SK-N-SH treated with all-trans-retinoic acid at 6 μM for 48 hours (cell line): ENCODE results near the gene PTPRN.

ENCODE experiments used
- ATAC-seq: fragments of 200-7000 bp; cut with Tn5 transposase; 3 replicates; pipeline ENCODE4 v1.9.1; 2020; ENCODE audit warnings: mild to moderate bottlenecking, moderate library complexity
- BACH2 ChIP-seq: fragments of 250-450 bp; sonication (Bioruptor Pico); IDR thresholded peaks from 2 replicates; pipeline ENCODE4 v1.9.0; 2021; ENCODE audit warnings: mild to moderate bottlenecking, borderline replicate concordance
- ESRRG ChIP-seq: fragments of 250-450 bp; sonication (Bioruptor Pico); IDR thresholded peaks from 2 replicates; pipeline ENCODE4 v1.6.1; 2021; ENCODE audit warnings: mild to moderate bottlenecking
- GLIS3 ChIP-seq: fragments of 250-450 bp; sonication (Bioruptor Pico); IDR thresholded peaks from 2 replicates; pipeline ENCODE4 v1.5.0; 2020; ENCODE audit warnings: mild to moderate bottlenecking, moderate library complexity
- ISL1 ChIP-seq: fragments of 250-450 bp; sonication (Bioruptor Pico); IDR thresholded peaks from 2 replicates; pipeline ENCODE4 v2.1.2; 2022; ENCODE audit warnings: mild to moderate bottlenecking, moderate library complexity
- OSR1 ChIP-seq: fragments of 250-450 bp; sonication (Bioruptor Pico); IDR thresholded peaks from 2 replicates; pipeline ENCODE4 v1.8.0; 2022; ENCODE audit warnings: moderate library complexity, mild to moderate bottlenecking, inconsistent platforms
- PPARA ChIP-seq: fragments of 250-450 bp; sonication (Bioruptor Pico); IDR thresholded peaks from 2 replicates; pipeline ENCODE4 v1.5.0; 2020; ENCODE audit warnings: mild to moderate bottlenecking, borderline replicate concordance
- RARB ChIP-seq: fragments of 250-450 bp; sonication (Bioruptor Pico); IDR thresholded peaks from 2 replicates; pipeline ENCODE4 v1.8.0; 2021; ENCODE audit warnings: mild to moderate bottlenecking, moderate library complexity
- SNAI2 ChIP-seq: fragments of 250-450 bp; sonication (Bioruptor Pico); IDR thresholded peaks from 2 replicates; pipeline ENCODE4 v1.5.0; 2020; ENCODE audit warnings: mild to moderate bottlenecking, moderate library complexity
- TCF4 ChIP-seq: fragments of 250-450 bp; sonication (Bioruptor Pico); IDR thresholded peaks from 2 replicates; pipeline ENCODE4 v1.8.0; 2021; ENCODE audit warnings: mild to moderate bottlenecking, moderate library complexity, borderline replicate concordance
- TOX ChIP-seq: fragments of 250-450 bp; sonication (Bioruptor Pico); IDR thresholded peaks from 2 replicates; pipeline ENCODE4 v1.8.0; 2021; ENCODE audit warnings: mild to moderate bottlenecking, moderate library complexity, borderline replicate concordance
- ZC3H10 ChIP-seq: fragments of 250-450 bp; sonication (Bioruptor Pico); IDR thresholded peaks from 2 replicates; pipeline ENCODE4 v1.5.1; 2021; ENCODE audit warnings: mild to moderate bottlenecking, moderate library complexity
- ZFP30 ChIP-seq: fragments of 450-650 bp; formaldehyde crosslinking; IDR thresholded peaks from 2 replicates; pipeline ENCODE4 v1.5.0; 2022; ENCODE audit warnings: mild to moderate bottlenecking, moderate library complexity
- ZNF565 ChIP-seq: fragments of 450-650 bp; formaldehyde crosslinking; conservative IDR thresholded peaks from 2 replicates; pipeline ENCODE4 v1.5.0; 2020; ENCODE audit warnings: low read depth, mild to moderate bottlenecking, moderate library complexity
- ZNF70 ChIP-seq: fragments of 450-650 bp; formaldehyde crosslinking; IDR thresholded peaks from 2 replicates; pipeline ENCODE4 v1.5.0; 2020; ENCODE audit warnings: mild to moderate bottlenecking, moderate library complexity
- TF ChIP-seq, protein P1 (sequence below): fragments of 250-450 bp; sonication (Bioruptor Pico); IDR thresholded peaks from 2 replicates; pipeline ENCODE4 v1.5.1; 2020; ENCODE audit warnings: low read depth, mild to moderate bottlenecking, moderate library complexity
- TF ChIP-seq, protein P2 (sequence below): fragments of 250-450 bp; sonication (Bioruptor Pico); IDR thresholded peaks from 2 replicates; pipeline ENCODE4 v1.8.0; 2020; ENCODE audit warnings: mild to moderate bottlenecking, moderate library complexity, borderline replicate concordance
- TF ChIP-seq, protein P3 (sequence below): fragments of 250-450 bp; sonication (Bioruptor Pico); IDR thresholded peaks from 2 replicates; pipeline ENCODE4 v1.5.1; 2021; ENCODE audit warnings: mild to moderate bottlenecking, moderate library complexity
- TF ChIP-seq, protein P4 (sequence below): fragments of 250-450 bp; sonication (Bioruptor Pico); IDR thresholded peaks from 2 replicates; pipeline ENCODE4 v1.8.0; 2021; ENCODE audit warnings: low read depth, mild to moderate bottlenecking, moderate library complexity, borderline replicate concordance
- TF ChIP-seq, protein P5 (sequence below): fragments of 250-450 bp; sonication (Bioruptor Pico); IDR thresholded peaks from 2 replicates; pipeline ENCODE4 v1.5.0; 2020; ENCODE audit warnings: mild to moderate bottlenecking, moderate library complexity

Gene PTPRN

DNA sequence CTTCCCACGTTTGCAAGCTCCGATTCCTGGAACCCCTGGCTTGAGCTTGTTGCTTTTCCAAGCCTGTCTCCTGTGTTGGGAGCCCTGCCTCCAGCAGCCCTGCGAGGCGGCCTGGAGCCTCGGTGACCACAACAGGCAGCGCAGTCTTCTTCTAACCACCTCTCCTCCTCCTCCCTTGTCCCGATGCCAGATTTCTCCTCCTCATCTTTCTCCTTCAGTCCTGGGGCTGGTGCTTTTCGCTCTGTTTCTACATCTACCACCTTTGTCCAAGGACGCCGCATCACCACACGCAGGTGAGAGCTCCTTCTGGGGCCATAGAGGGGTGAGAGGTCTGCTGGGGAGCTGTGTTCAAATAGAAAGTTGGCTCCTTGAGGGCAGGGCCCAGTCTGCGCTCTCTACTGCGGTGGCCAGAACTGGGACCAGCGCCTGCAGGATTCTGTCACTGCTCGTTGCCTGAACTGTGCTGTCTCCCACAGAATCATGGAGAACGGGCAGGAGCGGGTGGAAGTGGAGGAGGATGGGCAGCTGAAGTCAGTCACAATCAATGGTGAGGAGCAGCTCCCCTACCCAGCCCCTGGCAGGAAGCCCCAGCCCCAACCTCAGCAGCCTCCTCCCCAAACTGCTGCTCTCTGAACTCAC lies 26.1 kb downstream of the PTPRN start:
- no peak for ATAC-seq
- no peak for TF ChIP-seq TOX (CRISPR knock-in tag)
- no peak for TF ChIP-seq ZNF565 (CRISPR knock-in tag)

DNA sequence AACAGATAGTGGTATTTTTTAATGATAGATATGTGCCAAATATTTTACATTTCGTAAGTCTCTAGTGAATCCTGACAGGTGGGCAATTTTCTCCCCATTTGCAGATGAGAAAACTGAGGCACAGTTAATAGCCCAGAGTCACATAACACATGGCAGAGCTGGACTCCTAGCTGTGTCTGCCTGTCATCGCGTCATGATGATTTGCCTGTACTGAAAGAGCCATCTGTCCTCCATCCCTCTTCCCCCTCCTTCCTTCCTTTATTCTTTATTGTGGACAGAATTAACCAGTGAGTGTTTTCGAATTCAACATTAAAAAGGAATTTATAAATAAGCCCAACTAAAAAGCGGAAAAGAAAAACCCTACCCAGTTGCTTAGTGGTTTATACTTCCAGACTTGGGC lies 26.8 kb downstream of the PTPRN start:
- TF ChIP-seq PPARA (CRISPR knock-in tag): no peak
- TF ChIP-seq ISL1 (CRISPR knock-in tag): no peak
- TF ChIP-seq ZNF70 (CRISPR knock-in tag): no peak
- ATAC-seq: no peak

DNA sequence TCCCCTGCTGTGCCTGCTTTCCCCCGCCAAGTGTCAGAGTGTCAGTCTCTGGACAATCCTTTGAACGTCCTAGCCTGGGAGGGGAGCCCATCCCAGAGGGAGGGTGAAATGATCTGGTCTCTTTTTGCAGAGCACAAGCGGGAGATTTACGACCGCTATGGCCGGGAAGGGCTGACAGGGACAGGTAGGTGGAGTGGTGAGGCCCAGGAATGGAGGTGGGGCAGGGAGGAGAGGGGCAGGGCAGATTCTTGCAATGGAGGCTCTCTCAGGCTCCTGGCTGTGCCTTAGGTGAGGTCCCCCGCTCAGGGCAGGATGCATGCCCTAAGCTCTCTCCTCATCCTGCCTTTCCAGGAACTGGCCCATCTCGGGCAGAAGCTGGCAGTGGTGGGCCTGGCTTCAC lies 27.6 kb downstream of the PTPRN start:
- no peak for ATAC-seq
- TF ChIP-seq ISL1 (CRISPR knock-in tag) (no peak), RARB (CRISPR knock-in tag) (no peak), GLIS3 (CRISPR knock-in tag) (no peak)
- TF ChIP-seq, protein P1, sequence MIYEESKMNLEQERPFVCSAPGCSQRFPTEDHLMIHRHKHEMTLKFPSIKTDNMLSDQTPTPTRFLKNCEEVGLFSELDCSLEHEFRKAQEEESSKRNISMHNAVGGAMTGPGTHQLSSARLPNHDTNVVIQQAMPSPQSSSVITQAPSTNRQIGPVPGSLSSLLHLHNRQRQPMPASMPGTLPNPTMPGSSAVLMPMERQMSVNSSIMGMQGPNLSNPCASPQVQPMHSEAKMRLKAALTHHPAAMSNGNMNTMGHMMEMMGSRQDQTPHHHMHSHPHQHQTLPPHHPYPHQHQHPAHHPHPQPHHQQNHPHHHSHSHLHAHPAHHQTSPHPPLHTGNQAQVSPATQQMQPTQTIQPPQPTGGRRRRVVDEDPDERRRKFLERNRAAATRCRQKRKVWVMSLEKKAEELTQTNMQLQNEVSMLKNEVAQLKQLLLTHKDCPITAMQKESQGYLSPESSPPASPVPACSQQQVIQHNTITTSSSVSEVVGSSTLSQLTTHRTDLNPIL (CRISPR knock-in tag): no peak

DNA sequence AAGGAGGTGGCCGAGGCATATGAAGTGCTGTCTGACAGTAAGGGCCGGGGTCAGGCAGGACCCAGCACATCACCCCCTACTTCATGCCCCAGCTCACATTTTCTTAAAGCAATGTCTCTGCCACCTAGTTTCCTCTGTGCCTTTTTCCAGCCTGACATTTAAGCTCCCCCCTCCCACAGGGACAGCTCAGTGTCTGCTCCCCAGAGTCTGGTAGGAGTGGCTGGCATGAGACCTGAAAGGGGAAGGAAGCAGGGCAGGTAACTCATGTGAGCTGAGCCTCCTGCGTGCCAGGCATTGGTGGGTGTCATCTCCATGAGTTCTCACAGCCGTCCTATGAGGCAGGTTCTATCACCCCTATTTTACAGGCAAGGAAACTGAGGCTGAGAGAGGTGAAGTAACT lies 28.6 kb downstream of the PTPRN start:
- ATAC-seq: no peak
- TF ChIP-seq ZFP30 (no peak), RARB (CRISPR knock-in tag) (no peak), ESRRG (no peak), ZC3H10 (CRISPR knock-in tag) (no peak), OSR1 (CRISPR knock-in tag) (no peak), SNAI2 (CRISPR knock-in tag) (no peak), GLIS3 (CRISPR knock-in tag) (no peak)
- TF ChIP-seq, all 23 proteins: peak for 0

DNA sequence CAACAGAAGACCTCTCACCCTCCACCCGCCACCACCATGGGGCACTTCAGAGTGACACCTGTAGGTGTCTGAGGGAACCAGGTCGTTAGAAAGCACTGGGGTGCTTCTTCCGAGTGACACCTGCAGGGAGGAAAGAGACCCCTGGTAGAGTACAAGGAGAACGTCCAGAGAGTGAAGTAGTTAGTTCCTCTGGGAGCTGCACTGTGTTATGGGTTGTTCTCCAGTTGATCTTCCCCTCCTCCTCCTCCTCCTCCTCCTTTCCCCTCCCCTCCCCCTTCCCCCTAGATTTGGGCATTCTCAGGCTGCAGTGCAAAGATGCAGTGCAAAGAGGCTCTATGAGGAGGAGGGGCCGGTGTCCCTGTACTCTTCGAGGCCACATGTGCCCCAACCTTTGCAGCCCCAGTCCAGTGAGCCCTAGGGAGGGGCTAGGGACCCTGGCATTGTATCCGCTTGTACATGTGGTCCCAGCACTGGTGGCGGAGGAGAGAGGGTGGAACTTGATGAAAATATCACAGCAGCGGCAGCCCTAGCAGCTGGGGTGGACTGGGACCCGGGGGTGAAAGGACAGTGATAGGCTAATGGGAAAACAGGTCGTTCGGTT lies 29.2 kb downstream of the PTPRN start:
- ATAC-seq: no peak
- TF ChIP-seq, protein P2, sequence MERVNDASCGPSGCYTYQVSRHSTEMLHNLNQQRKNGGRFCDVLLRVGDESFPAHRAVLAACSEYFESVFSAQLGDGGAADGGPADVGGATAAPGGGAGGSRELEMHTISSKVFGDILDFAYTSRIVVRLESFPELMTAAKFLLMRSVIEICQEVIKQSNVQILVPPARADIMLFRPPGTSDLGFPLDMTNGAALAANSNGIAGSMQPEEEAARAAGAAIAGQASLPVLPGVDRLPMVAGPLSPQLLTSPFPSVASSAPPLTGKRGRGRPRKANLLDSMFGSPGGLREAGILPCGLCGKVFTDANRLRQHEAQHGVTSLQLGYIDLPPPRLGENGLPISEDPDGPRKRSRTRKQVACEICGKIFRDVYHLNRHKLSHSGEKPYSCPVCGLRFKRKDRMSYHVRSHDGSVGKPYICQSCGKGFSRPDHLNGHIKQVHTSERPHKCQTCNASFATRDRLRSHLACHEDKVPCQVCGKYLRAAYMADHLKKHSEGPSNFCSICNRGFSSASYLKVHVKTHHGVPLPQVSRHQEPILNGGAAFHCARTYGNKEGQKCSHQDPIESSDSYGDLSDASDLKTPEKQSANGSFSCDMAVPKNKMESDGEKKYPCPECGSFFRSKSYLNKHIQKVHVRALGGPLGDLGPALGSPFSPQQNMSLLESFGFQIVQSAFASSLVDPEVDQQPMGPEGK: no peak
- TF ChIP-seq RARB (CRISPR knock-in tag) (no peak), ZC3H10 (CRISPR knock-in tag) (no peak), ZNF565 (CRISPR knock-in tag) (no peak), PPARA (CRISPR knock-in tag) (no peak), GLIS3 (CRISPR knock-in tag) (no peak), ZFP30 (no peak), SNAI2 (CRISPR knock-in tag) (no peak), TOX (CRISPR knock-in tag) (no peak), BACH2 (no peak), TCF4 (CRISPR knock-in tag) (no peak)
- TF ChIP-seq, protein P3, sequence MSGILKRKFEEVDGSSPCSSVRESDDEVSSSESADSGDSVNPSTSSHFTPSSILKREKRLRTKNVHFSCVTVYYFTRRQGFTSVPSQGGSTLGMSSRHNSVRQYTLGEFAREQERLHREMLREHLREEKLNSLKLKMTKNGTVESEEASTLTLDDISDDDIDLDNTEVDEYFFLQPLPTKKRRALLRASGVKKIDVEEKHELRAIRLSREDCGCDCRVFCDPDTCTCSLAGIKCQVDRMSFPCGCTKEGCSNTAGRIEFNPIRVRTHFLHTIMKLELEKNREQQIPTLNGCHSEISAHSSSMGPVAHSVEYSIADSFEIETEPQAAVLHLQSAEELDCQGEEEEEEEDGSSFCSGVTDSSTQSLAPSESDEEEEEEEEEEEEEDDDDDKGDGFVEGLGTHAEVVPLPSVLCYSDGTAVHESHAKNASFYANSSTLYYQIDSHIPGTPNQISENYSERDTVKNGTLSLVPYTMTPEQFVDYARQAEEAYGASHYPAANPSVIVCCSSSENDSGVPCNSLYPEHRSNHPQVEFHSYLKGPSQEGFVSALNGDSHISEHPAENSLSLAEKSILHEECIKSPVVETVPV: no peak
- TF ChIP-seq, protein P4, sequence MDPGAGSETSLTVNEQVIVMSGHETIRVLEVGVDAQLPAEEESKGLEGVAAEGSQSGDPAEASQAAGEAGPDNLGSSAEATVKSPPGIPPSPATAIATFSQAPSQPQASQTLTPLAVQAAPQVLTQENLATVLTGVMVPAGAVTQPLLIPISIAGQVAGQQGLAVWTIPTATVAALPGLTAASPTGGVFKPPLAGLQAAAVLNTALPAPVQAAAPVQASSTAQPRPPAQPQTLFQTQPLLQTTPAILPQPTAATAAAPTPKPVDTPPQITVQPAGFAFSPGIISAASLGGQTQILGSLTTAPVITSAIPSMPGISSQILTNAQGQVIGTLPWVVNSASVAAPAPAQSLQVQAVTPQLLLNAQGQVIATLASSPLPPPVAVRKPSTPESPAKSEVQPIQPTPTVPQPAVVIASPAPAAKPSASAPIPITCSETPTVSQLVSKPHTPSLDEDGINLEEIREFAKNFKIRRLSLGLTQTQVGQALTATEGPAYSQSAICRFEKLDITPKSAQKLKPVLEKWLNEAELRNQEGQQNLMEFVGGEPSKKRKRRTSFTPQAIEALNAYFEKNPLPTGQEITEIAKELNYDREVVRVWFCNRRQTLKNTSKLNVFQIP: no peak
- TF ChIP-seq, protein P1 (CRISPR knock-in tag): no peak
- TF ChIP-seq, protein P5, sequence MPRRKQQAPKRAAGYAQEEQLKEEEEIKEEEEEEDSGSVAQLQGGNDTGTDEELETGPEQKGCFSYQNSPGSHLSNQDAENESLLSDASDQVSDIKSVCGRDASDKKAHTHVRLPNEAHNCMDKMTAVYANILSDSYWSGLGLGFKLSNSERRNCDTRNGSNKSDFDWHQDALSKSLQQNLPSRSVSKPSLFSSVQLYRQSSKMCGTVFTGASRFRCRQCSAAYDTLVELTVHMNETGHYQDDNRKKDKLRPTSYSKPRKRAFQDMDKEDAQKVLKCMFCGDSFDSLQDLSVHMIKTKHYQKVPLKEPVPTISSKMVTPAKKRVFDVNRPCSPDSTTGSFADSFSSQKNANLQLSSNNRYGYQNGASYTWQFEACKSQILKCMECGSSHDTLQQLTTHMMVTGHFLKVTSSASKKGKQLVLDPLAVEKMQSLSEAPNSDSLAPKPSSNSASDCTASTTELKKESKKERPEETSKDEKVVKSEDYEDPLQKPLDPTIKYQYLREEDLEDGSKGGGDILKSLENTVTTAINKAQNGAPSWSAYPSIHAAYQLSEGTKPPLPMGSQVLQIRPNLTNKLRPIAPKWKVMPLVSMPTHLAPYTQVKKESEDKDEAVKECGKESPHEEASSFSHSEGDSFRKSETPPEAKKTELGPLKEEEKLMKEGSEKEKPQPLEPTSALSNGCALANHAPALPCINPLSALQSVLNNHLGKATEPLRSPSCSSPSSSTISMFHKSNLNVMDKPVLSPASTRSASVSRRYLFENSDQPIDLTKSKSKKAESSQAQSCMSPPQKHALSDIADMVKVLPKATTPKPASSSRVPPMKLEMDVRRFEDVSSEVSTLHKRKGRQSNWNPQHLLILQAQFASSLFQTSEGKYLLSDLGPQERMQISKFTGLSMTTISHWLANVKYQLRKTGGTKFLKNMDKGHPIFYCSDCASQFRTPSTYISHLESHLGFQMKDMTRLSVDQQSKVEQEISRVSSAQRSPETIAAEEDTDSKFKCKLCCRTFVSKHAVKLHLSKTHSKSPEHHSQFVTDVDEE (CRISPR knock-in tag): no peak
